ENCODE measurements around the gene CST1.
"Not testable (repeated sequence)": the region's sequence is repeated elsewhere in the genome, so short reads cannot be mapped to it uniquely, and the experiment has no call there.

Gene CST1

GRCh38 chr20:23754731-23755130 lies 4.0 kb upstream of the CST1 start:
- no peak for DNase-seq (ENCODE audit: low spot score)

DNA sequence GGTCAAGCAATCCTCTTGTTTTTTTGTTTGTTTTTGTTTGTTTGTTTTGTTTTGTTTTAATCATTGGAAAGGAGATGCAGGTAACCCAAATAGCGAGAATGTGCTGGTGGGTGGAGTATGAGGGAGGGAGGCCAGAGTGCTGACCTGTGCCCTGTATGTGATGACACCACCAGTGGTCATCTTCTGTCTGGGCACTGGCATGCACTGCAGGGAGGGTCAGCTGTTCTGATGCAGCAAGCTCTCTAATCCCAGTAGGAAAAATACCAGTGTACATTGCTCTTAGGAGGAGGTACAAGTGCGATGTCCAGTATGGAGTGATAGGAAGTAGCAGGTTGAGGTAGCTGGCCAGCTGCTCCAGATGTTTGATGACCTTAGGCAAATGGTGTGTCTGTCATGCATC lies 2.9 kb upstream of the CST1 start:
- no peak for DNase-seq (ENCODE audit: low spot score)

DNA sequence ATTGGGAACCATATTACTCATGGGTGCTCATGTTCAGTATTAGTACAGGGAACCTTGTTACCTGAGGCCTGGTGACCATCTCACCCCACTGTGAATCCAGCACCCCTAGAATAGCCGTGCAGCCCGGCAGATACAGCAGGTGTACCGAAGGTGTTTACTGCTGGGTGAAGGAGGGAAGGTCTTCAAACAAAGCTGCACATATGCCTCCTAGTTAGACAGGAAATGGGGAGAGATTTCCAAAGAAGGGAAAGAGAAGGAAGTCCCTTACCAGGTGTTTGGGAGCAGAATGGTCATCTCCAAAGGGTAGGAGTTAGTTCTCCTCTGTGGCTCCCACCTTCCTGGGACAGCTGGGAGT lies 2.4 kb upstream of the CST1 start:
- DNase-seq (ENCODE audit: low spot score) = no peak

DNA sequence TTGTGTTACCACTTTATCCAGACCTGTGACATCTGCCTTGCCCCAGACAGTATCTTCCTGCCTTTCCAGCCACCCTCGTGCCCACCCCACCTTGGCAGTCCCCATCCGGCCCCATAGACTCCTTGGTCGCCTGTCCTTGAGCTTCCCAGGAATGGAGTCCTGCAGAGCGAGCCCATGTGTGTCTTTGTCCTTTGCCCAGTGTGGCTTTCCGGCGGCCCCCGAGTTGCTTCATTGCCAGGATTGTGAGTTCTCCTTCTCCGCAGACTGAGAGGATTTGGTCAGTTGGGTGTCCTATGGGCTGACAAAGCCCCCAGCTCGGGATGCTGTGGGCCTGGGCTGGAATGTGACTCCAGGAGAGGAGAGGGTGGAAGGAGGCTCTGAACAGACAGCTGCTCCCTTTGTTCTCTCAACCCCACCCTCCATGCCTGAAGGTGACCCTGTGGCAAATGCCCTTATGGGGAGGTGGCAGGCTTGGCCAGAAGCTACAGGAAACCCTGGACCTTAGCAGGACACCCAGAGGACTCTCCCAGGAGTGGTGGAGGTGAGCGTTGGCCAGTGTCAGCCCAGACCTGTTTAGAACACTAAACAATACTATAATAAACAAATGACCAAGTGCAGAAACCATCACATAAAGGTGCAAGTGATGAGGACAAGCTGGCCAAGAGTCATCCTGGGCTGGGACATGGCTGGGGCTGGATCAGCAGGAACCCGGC lies 1.9 kb upstream of the CST1 start:
- DNase-seq (ENCODE audit: low spot score) = no peak

- no peak for DNase-seq (ENCODE audit: low spot score)
Observed at GRCh38 chr20:23752019-23752418, 1.3 kb upstream of the CST1 start.

GRCh38 chr20:23749746-23750145 lies 989 bp downstream of the CST1 start:
- DNase-seq (ENCODE audit: low spot score) = no peak

DNA sequence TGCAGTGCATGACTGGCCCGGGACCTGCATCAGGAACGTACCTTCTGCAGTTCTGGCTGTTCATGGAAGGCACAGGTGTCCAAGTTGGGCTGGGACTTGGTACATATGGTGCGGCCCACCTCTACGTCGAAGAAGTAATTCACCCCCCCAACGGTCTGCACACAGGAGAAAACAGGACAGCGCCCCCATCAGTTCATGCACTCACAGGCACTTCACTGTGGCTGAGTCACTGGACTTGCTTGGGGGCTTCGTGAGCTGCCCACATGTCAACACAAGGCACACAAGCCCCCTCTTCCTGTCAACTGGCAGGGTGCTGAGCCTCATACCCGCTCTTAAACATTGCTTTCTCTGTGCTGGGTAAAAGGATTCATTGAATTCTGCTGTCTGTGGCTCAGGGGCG lies 1.8 kb downstream of the CST1 start:
- DNase-seq (ENCODE audit: low spot score) = not testable (repeated sequence)

GRCh38 chr20:23747551-23747950 lies 3.2 kb downstream of the CST1 start:
- not testable (repeated sequence) for DNase-seq (ENCODE audit: low spot score)

- not testable (repeated sequence) for DNase-seq (ENCODE audit: low spot score)
Observed at GRCh38 chr20:23747092-23747491, 3.6 kb downstream of the CST1 start.

- no peak for DNase-seq (ENCODE audit: low spot score)
Observed at GRCh38 chr20:23746321-23746720, 4.4 kb downstream of the CST1 start.

DNA sequence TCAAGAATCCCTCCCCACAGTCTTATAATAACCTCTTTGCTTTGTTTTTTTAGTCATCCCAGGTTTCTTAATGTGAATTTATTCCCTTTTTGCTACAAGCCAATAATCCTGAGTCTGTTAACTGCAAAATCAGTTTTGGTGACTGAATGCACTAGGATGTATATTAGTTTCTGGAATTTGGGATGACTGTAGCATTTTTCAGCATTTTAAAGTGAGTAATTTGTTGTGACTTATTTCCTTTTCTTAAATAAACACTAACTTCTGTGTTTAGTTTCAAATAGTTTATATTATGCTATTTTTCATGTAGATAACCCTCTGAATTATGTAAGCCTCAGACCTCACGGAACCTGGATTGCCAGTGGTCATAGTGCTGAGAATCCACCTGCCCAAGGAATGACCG lies 5.5 kb downstream of the CST1 start:
- DNase-seq (ENCODE audit: low spot score) = no peak

DNA sequence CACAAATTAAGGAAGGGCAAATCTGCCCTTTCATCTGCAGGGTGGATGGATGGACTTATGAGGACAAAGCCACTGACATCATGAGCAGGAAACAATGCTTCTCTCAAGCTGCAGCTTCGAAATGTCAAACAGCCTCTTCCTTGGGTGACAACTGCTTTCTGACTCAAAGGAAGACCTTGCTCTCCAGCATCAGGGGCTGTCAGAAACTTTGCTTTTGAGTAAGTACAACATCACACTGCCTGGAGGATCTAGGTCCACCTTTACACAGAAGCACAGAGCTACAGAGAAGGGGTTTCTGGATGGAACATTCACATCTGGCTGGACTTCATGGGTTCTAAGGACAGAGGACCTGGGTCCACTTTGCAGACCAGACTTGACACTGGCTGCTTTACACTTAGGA lies 5.9 kb downstream of the CST1 start:
- no peak for DNase-seq (ENCODE audit: low spot score)

GRCh38 chr20:23735391-23735790 lies 15.3 kb downstream of the CST1 start:
- not testable (repeated sequence) for DNase-seq (ENCODE audit: low spot score)

GRCh38 chr20:23734949-23735348 lies 15.8 kb downstream of the CST1 start:
- DNase-seq (ENCODE audit: low spot score) = not testable (repeated sequence)

DNA sequence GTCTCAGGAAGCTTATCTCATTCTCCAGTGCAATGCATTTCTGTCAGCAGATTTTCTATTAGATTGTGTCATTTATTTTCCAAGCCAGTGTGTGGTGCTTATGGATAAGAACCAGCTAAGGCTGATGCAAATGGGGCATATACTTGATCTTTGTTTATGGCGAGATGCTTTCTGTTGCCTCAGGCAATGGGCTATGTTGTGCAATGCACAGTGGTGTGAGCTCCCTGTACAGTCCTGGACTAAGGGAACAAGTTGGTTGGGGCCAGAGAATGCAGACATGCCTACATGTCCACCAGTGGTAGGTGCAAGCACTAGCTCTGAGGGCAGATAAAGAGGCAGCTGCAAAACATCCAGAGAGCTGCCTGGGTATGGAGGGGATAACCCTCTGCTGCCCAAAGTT lies 16.3 kb downstream of the CST1 start:
- not testable (repeated sequence) for DNase-seq (ENCODE audit: low spot score)

GRCh38 chr20:23727016-23727415 lies 23.7 kb downstream of the CST1 start:
- no peak for DNase-seq (ENCODE audit: low spot score)

DNA sequence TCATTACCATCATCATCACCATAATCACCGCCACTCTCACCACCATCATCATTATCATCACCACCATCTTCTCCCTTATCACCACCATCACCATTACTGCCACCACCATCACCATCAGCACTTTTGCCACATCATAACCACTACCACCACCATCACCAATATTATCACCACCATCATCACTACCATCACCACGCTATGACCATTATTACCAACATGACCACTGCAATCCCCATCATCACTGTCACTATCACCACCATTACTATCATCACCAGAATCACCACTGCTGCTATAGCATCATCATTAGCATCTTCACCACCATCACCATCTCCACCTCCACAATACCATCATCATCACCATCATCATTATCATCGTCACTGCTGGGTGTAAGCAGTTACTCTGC lies 25.6 kb downstream of the CST1 start:
- DNase-seq (ENCODE audit: low spot score) = no peak

- DNase-seq (ENCODE audit: low spot score) = not testable (repeated sequence)
Observed at GRCh38 chr20:23723659-23724307, 27.0 kb downstream of the CST1 start.

DNA sequence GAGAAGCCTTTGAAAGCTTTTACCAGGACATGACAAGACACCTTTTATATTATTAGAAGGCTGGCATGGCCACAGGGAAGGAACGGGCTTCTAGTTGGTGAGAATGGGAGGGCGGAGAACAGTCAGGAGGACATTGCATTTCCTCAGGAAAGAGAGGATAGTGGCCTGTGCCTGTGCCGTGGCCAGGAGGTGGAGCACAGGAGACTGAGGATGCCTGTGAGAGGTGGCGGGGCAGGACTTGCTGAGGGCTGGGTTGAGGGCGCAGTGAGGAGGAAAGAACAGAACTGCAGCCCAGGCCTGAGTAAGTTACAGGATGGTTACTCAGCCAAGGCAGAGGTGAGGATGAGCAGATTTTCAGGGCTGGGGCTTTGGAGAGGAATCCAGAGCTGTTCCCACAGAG lies 27.9 kb downstream of the CST1 start:
- DNase-seq (ENCODE audit: low spot score) = not testable (repeated sequence)

DNA sequence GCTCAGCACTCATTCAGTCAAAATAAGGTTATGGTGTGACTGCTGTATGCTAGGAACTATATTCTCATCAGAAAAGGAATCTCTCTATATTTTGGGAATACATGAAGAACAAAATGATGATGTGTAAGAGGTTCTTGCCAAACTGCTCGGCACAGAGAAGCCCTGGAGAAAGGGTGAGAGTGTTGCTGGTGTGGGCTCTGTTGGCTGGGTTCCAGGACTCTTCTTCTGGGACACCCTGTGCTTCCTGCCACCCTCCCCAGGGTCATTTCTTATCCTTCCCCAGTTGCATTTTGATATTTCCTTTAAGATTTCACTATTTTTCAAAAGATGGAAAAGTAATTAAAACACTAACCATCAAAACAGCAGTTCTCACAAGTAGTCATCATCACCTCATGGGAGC lies 28.8 kb downstream of the CST1 start:
- DNase-seq (ENCODE audit: low spot score) = no peak

GRCh38 chr20:23719351-23719750 lies 31.4 kb downstream of the CST1 start:
- DNase-seq (ENCODE audit: low spot score) = not testable (repeated sequence)

DNA sequence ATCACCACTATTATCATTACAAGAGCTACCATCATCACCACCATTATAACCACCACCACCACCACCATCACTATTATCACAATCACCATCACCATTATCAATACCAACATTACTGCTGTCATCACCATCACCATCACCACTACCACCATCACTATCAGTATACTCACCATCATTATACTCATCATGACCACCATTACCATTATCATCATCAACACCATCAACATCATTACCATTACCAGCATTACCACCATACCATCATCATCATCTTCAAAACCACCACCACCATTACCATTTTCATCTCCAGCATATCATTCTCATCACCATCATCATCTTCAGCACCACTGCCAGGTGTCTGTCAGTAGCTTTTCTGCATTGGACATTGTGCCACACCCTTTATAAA lies 39.0 kb downstream of the CST1 start:
- DNase-seq (ENCODE audit: low spot score) = not testable (repeated sequence)

GRCh38 chr20:23710771-23711170 lies 40.0 kb downstream of the CST1 start:
- no peak for DNase-seq (ENCODE audit: low spot score)

GRCh38 chr20:23705895-23706294 lies 44.8 kb downstream of the CST1 start:
- DNase-seq (ENCODE audit: low spot score) = no peak
